LHCN-M2 (cell line): ENCODE results near the gene CPSF2. TPM values are rescaled to one million over a fixed set of nuclear protein-coding genes. Genes with fewer than 3 reads are reported as not detected.

ENCODE experiments used
- total RNA-seq: library from RNA; depleted of rRNA; stranded (reverse); fragments of >200 nt; gene quantifications from 2 replicates; pipeline ENCODE4 v1.2.3, GENCODE V29; 2014; rRNA removed

Gene CPSF2
- total RNA-seq, 1 experiment from 2014 or later, result 70.6 TPM

Other genes starting within 250 kb of the CPSF2 start
- 20.0 TPM in 2 replicates for gene FBLN5, start 174.3 kb upstream of the CPSF2 start, total RNA-seq
- 23.0 and 35.2 TPM in 2 replicates for gene TRIP11, start 81.9 kb upstream of the CPSF2 start, total RNA-seq
- 17.1 and 28.9 TPM in 2 replicates for gene ATXN3, start 15.4 kb upstream of the CPSF2 start, total RNA-seq
- 368 and 422 TPM in 2 replicates for gene NDUFB1, start 263 bp upstream of the CPSF2 start, total RNA-seq
- not detected in 2 replicates for gene SLC24A4, start 201.2 kb downstream of the CPSF2 start, total RNA-seq